HuH-7.5 (cell line): ENCODE measurements around the gene E2F3.
A peak's percentile ranks its signal among the peaks of the same experiment; 100 is the strongest.

Experiments
- DNase-seq: peaks from one replicate; pipeline ENCODE4 v3.0.0; 2011; ENCODE audit warnings: low spot score

The E2F3 gene

DNA sequence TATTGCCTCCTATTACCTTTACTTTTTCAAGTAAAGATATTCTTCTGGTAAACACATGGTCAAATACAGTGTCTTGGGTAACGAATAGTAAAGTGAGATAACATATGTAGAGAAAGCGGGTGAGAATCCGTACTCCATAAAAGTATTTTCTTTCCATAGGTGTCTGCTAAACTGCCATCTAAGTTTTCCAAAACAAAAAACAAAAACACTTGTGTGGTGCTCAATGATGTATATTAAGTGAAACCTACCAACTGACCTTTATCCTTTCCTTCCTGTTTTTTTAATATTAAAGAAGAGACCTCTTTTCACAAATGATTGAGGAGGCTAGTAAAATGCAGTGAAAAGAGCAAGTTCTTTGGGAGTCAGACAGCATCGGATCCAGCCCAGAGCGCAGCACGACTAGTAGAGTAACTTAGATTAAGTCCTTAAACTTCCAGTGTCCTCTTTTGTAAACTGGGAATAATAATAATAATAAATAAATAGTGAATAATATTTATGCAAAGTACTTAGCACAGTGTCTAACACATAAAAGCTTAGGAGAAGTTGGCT is 132.1 kb downstream of the E2F3 start:
- no peak for DNase-seq

DNA sequence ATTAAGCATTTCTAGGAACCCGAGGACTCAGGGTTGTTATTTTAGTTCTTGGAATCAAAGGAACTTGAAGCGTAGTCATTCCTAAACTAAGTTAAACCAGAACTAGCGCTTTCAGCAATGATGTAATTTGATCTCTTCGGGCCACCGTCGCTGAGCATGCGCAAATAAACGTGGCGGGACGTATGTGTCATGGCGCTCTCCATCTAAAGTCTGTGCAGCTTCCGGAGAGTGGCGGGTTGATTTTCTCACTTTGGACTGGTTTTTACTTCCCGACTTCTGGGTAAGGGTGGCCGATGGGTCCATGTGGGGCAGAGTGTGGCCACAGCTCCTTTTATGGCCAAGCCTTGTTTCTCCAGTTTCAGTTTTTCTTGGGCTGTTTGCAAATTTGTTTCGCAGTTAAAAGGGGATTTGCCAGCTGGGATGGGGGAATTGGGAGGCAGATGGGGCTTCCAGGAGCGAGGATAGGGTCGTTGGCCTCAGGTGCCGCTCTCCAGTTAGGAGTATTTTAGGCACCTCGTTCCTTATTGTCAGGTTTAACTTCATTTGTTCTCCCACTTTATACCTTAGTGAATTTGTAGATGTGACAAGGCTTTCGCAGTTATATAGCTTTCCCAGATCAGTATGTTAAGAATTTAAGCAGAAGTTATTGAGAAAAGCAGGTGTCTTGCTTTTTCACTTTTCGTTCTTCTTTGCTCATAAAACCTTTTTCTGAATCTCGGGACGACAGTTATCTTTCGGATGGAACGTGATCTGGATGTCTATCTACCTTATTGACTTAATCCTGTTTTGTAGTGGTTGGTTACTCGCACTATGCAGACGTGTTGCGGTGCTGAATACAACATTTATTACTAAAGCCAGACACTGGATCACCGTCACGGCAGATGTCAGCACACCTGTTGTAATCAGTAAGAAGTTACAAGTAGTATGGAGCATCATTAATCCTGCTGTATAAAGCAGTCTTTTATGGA is 132.9 kb downstream of the E2F3 start, which contains the start of gene CDKAL1:
Gene CDKAL1, plus strand, starts transcription at position 163 of the 968 bp plus-strand sequence. CDS start 11,894 bp downstream, outside the sequence.
- DNase-seq = peak; percentile 15

DNA sequence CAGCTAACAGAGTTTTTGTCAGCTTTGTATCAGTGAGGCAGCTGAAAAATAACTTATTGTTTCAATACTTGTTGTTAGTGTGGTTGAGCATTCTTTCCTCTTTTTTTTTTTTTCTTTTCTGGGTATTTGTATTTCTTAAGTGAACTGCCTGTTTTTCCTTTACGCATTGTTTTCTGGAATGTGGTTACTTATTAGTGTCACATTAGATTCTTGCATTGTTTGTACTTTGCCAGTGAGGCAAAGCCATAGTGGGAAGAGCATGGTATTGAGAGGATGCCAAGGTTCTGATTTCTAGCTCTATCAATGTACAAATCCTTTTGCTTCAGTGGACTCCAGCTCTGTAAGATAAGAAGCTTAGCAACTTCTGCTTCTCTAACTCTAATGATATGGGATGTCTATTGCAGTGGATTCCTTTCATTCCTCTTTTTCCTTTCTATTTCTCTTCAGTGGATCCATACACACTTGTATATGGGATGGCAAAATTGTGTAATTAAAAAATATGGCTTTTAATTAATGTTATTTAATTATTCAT is 136.5 kb downstream of the E2F3 start:
- DNase-seq = no peak

DNA sequence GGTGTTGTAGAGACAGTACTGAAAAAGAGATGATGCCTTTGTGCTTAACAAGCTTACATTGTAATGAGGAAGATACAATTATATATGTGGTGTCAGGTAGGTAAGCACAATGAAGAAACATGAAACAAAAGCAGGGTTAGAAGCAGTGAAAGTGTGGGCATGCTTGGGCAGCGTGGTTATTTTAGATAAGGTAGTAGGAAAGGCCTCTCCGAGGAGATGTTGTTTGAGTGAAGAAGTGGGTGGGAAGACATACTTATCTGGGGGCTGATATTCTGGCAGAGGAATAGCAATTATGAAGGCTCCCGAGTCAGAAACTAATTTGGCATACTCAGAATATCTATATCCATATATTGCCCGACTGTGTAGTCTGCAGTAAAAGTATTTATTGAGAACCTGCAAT is 137.2 kb downstream of the E2F3 start:
- DNase-seq = no peak

DNA sequence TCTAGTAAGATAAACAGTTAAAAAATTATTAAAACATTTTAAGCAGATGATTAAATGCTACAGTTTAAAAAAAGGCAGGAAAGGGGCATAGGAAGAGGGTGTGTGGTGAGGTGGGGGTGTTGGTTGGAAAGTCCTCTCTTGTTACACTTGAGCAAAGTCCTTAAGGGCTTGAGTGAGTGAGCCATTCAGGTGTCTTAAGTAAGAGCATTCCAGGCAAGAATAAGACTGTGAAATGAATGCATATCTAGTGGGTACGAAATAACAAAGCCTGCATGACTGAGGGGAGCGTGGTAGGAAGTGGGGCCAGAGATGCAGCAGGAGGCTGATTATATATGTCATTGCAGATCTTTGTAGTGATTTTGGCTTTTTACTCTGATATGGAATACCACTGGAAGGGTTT is 137.7 kb downstream of the E2F3 start:
- DNase-seq = no peak

DNA sequence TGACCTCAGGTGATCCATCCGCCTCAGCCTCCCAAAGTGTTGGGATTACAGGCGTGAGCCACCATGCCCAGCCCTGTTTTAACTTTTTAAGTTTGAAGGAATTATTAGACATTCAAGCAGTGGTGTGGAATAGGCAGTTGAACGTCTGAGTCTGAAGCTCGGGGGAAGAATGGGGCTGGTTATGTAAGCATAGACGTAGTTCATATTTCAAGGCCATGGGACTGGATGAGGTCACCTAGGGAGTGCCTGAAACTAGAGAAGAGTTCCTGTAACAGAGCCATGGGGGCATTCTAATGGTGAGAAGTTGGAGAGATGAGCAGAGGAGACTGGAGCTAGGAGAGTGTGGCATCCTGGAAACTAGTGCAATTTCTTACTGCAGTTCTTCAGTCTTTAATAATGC is 139.0 kb downstream of the E2F3 start:
- no peak for DNase-seq

DNA sequence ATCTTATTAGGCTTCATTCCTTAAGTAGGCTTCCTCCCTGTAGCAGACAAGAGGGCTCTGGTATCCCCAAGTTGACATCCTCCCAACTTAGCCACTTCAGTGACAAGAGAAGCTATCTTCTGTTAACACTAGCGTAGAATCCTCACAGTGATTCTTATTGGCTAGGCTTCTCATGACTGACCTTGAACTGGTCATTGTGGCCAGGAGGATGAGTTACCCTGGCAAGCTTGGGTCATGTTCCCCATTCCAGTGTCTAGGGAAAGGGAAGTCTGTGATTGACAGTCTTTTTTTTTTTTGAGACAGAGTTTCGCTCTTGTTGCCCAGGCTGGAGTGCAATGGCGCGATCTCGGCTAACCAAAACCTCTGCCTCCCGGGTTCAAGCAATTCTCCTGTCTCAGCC is 139.7 kb downstream of the E2F3 start:
- DNase-seq = no peak

DNA sequence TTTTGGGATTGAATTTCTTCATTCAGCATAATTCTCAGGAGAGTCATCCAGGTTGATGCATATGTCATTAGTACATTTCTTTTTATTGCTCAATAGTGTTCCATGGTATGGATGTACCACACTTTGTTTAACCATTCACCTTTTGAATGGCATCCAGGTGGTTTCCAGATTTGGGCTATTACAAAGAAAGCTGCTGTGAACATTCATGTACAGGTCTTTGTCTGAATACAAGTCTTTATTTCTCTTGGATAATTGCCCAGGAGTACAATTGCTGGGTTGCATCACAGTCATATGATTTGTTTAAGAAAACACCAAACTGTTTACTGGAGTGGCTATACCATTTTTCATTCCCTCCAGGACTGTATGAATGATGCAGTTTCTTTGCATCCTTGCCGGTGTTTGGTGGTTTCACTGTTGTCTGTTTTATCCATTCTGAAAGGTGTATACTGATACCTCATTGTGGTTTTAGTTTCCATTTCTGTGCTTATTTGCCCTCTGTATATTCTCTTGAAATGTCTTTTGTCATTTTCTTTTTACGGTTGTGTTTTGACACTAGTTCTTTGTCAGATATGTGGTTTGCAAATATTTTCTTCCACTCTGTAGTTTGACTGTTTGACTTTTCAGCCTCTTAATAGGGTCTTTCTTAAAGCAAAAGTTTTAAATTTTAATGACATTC is 141.4 kb downstream of the E2F3 start:
- DNase-seq = no peak
